Measurements from ENCODE around the gene FAHD2B.
"Not testable (repeated sequence)": the region's sequence is repeated elsewhere in the genome, so short reads cannot be mapped to it uniquely, and the experiment has no call there.

DNA sequence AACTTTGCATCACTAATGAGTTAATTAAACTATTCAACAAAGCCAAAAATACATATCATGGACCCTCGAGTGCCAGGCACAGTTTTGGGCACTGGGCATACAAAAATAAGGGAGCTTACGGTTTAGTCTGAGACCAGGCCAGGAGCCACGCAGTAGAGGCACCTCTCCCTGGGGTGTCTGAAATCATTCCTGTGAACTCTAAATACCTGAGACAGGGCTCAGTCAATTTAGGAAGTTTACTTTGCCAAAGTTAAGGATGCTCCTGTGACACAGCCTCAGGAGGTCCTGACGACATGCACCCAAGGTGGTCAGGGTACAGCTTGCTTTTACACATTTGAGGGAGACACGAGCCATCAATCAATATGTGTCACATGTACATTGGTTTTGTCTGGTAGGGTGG lies 28.7 kb downstream of the FAHD2B start:
- not testable (repeated sequence) for TF ChIP-seq CTCF (tag by site-specific recombination; IDR thresholded peaks at IDR 0.05); ZNF677 (tag by site-specific recombination; IDR thresholded peaks at IDR 0.05); ATF2 (tag by site-specific recombination; IDR thresholded peaks at IDR 0.05; ENCODE audit: low read depth); ZBTB17 (tag by site-specific recombination; IDR thresholded peaks at IDR 0.05); ZBTB49 (tag by site-specific recombination; IDR thresholded peaks at IDR 0.05; ENCODE audit: low read depth)
- TF ChIP-seq, protein P1, sequence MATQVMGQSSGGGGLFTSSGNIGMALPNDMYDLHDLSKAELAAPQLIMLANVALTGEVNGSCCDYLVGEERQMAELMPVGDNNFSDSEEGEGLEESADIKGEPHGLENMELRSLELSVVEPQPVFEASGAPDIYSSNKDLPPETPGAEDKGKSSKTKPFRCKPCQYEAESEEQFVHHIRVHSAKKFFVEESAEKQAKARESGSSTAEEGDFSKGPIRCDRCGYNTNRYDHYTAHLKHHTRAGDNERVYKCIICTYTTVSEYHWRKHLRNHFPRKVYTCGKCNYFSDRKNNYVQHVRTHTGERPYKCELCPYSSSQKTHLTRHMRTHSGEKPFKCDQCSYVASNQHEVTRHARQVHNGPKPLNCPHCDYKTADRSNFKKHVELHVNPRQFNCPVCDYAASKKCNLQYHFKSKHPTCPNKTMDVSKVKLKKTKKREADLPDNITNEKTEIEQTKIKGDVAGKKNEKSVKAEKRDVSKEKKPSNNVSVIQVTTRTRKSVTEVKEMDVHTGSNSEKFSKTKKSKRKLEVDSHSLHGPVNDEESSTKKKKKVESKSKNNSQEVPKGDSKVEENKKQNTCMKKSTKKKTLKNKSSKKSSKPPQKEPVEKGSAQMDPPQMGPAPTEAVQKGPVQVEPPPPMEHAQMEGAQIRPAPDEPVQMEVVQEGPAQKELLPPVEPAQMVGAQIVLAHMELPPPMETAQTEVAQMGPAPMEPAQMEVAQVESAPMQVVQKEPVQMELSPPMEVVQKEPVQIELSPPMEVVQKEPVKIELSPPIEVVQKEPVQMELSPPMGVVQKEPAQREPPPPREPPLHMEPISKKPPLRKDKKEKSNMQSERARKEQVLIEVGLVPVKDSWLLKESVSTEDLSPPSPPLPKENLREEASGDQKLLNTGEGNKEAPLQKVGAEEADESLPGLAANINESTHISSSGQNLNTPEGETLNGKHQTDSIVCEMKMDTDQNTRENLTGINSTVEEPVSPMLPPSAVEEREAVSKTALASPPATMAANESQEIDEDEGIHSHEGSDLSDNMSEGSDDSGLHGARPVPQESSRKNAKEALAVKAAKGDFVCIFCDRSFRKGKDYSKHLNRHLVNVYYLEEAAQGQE (tag by site-specific recombination; IDR thresholded peaks at IDR 0.05), result not testable (repeated sequence)

Data from HEK293 (cell line).